H1 (cell line): ENCODE measurements around the gene CKS1B. TPM values are rescaled to one million over a fixed set of nuclear protein-coding genes. Genes with fewer than 3 reads are reported as not detected.

Experiments
- CTCF ChIA-PET: fragments of 300-600 bp; sonication (Branson Sonifier 250); formaldehyde crosslinking; loops from one replicate; lab custom pipeline; 2021; ENCODE audit not compliant: partially characterized antibody; lab: Charles Lee
- POLR2A ChIA-PET: fragments of 300-600 bp; sonication (Branson Sonifier 250); formaldehyde crosslinking; loops from one replicate; lab custom pipeline; 2021; ENCODE audit warnings: inconsistent platforms; ENCODE audit not compliant: partially characterized antibody; lab: Charles Lee
- DNase-seq, 2 experiments: peaks; one replicate each; pipeline versions ENCODE4 v3.0.0 to v3.0.0-alpha.2; 2010 to 2022; ENCODE audit warnings: low spot score in 2 of 2, low read depth in 1 of 2, mixed read lengths in 1 of 2
- FAIRE-seq: peaks from 2 replicates; lab custom pipeline; 2011; peaks lifted over from hg19 to GRCh38; lab: Jason Lieb, UNC
- H2AFZ ChIP-seq: 2 replicates; pipeline ENCODE4 v1.8.1; 2012; ENCODE audit warnings: low read length, inconsistent platforms
- H2AK5ac ChIP-seq: 2 replicates; pipeline ENCODE4 v1.6.1; 2013; ENCODE audit warnings: low read depth, low read length
- H2BK120ac ChIP-seq: replicated peaks from 2 replicates; pipeline ENCODE3; 2013; ENCODE audit warnings: low read depth, low read length, inconsistent platforms
- H2BK12ac ChIP-seq: 2 replicates; pipeline ENCODE4 v1.6.1; 2013; ENCODE audit warnings: low read depth, low read length
- H2BK15ac ChIP-seq: 2 replicates; pipeline ENCODE4 v1.6.1; 2013; ENCODE audit warnings: low read length
- H2BK20ac ChIP-seq: 2 replicates; pipeline ENCODE4 v1.6.1; 2013; ENCODE audit warnings: low read length
- H2BK5ac ChIP-seq: 2 replicates; pipeline ENCODE4 v1.6.1; 2013; ENCODE audit warnings: low read depth, low read length
- H3K14ac ChIP-seq: 2 replicates; pipeline ENCODE4 v1.6.1; 2013; ENCODE audit warnings: inconsistent platforms; ENCODE audit not compliant: insufficient read length
- H3K18ac ChIP-seq: 2 replicates; pipeline ENCODE4 v1.6.1; 2013; ENCODE audit warnings: low read length; ENCODE audit errors: extremely low read depth
- H3K23ac ChIP-seq: 2 replicates; pipeline ENCODE4 v1.6.1; 2013; ENCODE audit warnings: inconsistent platforms; ENCODE audit not compliant: insufficient read length
- H3K23me2 ChIP-seq: 2 replicates; pipeline ENCODE4 v1.6.1; 2013; ENCODE audit warnings: low read depth, low read length
- H3K27ac ChIP-seq: 2 replicates; pipeline ENCODE4 v1.6.1; 2011; ENCODE audit warnings: low read depth, low read length, inconsistent platforms
- H3K27me3 ChIP-seq, 4 experiments: replicated peaks in 1 of 4; 1 replicate in 1 of 4; 2 replicates in 3 of 4; pipeline versions ENCODE4 v1.6.1 to v1.8.1; 2011 to 2013; ENCODE audit warnings: low read length in 3 of 4, mild to moderate bottlenecking in 3 of 4, inconsistent platforms in 2 of 4, mixed read lengths in 2 of 4, moderate library complexity in 1 of 4; ENCODE audit not compliant: control insufficient read depth in 3 of 4, insufficient read depth in 3 of 4; ENCODE audit errors: extremely low read depth in 1 of 4
- H3K36me3 ChIP-seq, 4 experiments: 2 replicates each; pipeline versions ENCODE4 v1.6.1 to v1.8.1; 2011 to 2013; ENCODE audit warnings: mild to moderate bottlenecking in 4 of 4, low read length in 3 of 4, moderate library complexity in 2 of 4, control low read depth in 1 of 4, inconsistent platforms in 1 of 4; ENCODE audit not compliant: insufficient read depth in 4 of 4, control insufficient read depth in 2 of 4
- H3K4ac ChIP-seq: replicated peaks from 2 replicates; pipeline ENCODE3; 2013; ENCODE audit warnings: low read length, low read depth, mixed read lengths, inconsistent platforms; ENCODE audit not compliant: insufficient read length
- H3K4me1 ChIP-seq, 4 experiments: replicated peaks in 1 of 4; 1 replicate in 1 of 4; 2 replicates in 3 of 4; pipeline versions ENCODE4 v1.6.1 to v1.8.1; 2011 to 2013; ENCODE audit warnings: low read length in 3 of 4, inconsistent platforms in 2 of 4, mixed read lengths in 1 of 4; ENCODE audit not compliant: insufficient read depth in 4 of 4, control insufficient read depth in 3 of 4
- H3K4me2 ChIP-seq, 2 experiments: 2 replicates each; pipeline versions ENCODE4 v1.6.1 to v1.8.1; 2011 to 2013; ENCODE audit warnings: low read depth in 2 of 2, low read length in 2 of 2, control low read depth in 1 of 2, inconsistent platforms in 1 of 2, mild to moderate bottlenecking in 1 of 2; ENCODE audit not compliant: insufficient read depth in 1 of 2
- H3K4me3 ChIP-seq, 4 experiments: fragments of 200-600, 300-600 bp in 1 of 4; sonication (generic), shearing (Covaris generic), sonication (Bioruptor Twin) in 1 of 4; 2 replicates each; pipeline versions ENCODE4 v1.5.1 to v1.8.1; 2011 to 2016; ENCODE audit warnings: low read length in 4 of 4, low read depth in 3 of 4, control low read depth in 2 of 4, inconsistent platforms in 2 of 4, mild to moderate bottlenecking in 2 of 4, mixed read lengths in 1 of 4, moderate library complexity in 1 of 4; ENCODE audit not compliant: insufficient read depth in 2 of 4; ENCODE audit errors: extremely low read depth in 1 of 4
- H3K56ac ChIP-seq: replicated peaks from 2 replicates; pipeline ENCODE3; 2013; ENCODE audit warnings: low read depth, mild to moderate bottlenecking, mixed read lengths, low read length, inconsistent platforms; ENCODE audit not compliant: insufficient read length
- H3K79me1 ChIP-seq: 2 replicates; pipeline ENCODE4 v1.6.1; 2013; ENCODE audit warnings: low read depth, low read length, control low read depth
- H3K79me2 ChIP-seq, 2 experiments: 2 replicates each; pipeline versions ENCODE4 v1.6.1 to v1.8.1; 2012 to 2013; ENCODE audit warnings: low read length in 2 of 2, mild to moderate bottlenecking in 2 of 2, inconsistent platforms in 1 of 2; ENCODE audit not compliant: insufficient read depth in 2 of 2, control insufficient read depth in 1 of 2
- H3K9ac ChIP-seq, 4 experiments: replicated peaks in 1 of 4; 1 replicate in 1 of 4; 2 replicates in 3 of 4; pipeline versions ENCODE4 v1.6.1 to v1.8.1; 2011 to 2013; ENCODE audit warnings: low read depth in 3 of 4, low read length in 3 of 4, control low read depth in 2 of 4, mild to moderate bottlenecking in 2 of 4, moderate library complexity in 2 of 4, inconsistent platforms in 1 of 4; ENCODE audit errors: extremely low read depth in 1 of 4
- H3K9me3 ChIP-seq, 2 experiments: 2 replicates each; pipeline versions ENCODE4 v1.6.1 to v1.8.1; 2012 to 2013; ENCODE audit warnings: mild to moderate bottlenecking in 2 of 2, moderate library complexity in 2 of 2, control low read depth in 1 of 2, inconsistent platforms in 1 of 2, low read depth in 1 of 2, low read length in 1 of 2, mixed read lengths in 1 of 2; ENCODE audit not compliant: insufficient read depth in 2 of 2
- H4K20me1 ChIP-seq, 2 experiments: replicated peaks in 1 of 2; 2 replicates each; pipeline versions ENCODE3 to v1.8.1; 2011 to 2013; ENCODE audit warnings: inconsistent platforms in 2 of 2, low read length in 2 of 2, mild to moderate bottlenecking in 1 of 2; ENCODE audit not compliant: insufficient read depth in 2 of 2, control insufficient read depth in 1 of 2
- H4K5ac ChIP-seq: 2 replicates; pipeline ENCODE4 v1.6.1; 2013; ENCODE audit warnings: low read length, low read depth, mixed read lengths, inconsistent platforms; ENCODE audit not compliant: insufficient read length
- H4K8ac ChIP-seq: 2 replicates; pipeline ENCODE4 v1.8.0; 2013; ENCODE audit warnings: mild to moderate bottlenecking, moderate library complexity, low read length, inconsistent platforms; ENCODE audit not compliant: insufficient read depth; ENCODE audit errors: extremely low read depth
- H4K91ac ChIP-seq: replicated peaks from 2 replicates; pipeline ENCODE3; 2013; ENCODE audit warnings: low read length, mixed read lengths, inconsistent platforms; ENCODE audit not compliant: insufficient read length
- KDM5A ChIP-seq: fragments of 200-600 bp; IDR thresholded peaks from 2 replicates; pipeline ENCODE4 v1.7.1; 2012; ENCODE audit warnings: mild to moderate bottlenecking, low read length, inconsistent platforms, mixed read lengths
- POLR2A ChIP-seq, 2 experiments: IDR thresholded peaks; 1 replicate in 1 of 2; 2 replicates in 1 of 2; pipeline ENCODE4 v1.6.1; 2011; ENCODE audit warnings: low read depth in 2 of 2, low read length in 2 of 2, mild to moderate bottlenecking in 2 of 2; ENCODE audit errors: control extremely low read depth in 1 of 2
- SP4 ChIP-seq: IDR thresholded peaks from 2 replicates; pipeline ENCODE4 v1.6.1; 2012; ENCODE audit warnings: low read length, inconsistent platforms
- ZNF274 ChIP-seq: IDR thresholded peaks from 2 replicates; pipeline ENCODE4 v1.7.0; 2012; ENCODE audit warnings: low read length, borderline replicate concordance; ENCODE audit errors: extremely low read depth
- WGBS, 2 experiments: shearing (Covaris generic) in 1 of 2; methylation state at CpG; one replicate each; pipeline versions ENCODE4 v1.1.6 to v1.1.7; 2013 to 2015; ENCODE audit warnings: low lambda C conversion rate in 2 of 2, mixed read lengths in 2 of 2, inconsistent platforms in 1 of 2, low coverage in 1 of 2, missing lambda C conversion rate in 1 of 2; ENCODE audit not compliant: insufficient replicate concordance in 2 of 2, insufficient coverage in 1 of 2, insufficient read length in 1 of 2; ENCODE audit errors: extremely low coverage in 1 of 2, missing lambda C conversion rate in 1 of 2; 5-methylcytosine and 5-hydroxymethylcytosine counted together
- polyA plus RNA-seq, 7 experiments: library from polyadenylated mRNA; depleted of rRNA in 3 of 7; stranded (reverse) in 5 of 7; unstranded in 2 of 7; fragments of >200 nt in 5 of 7; fragments of 200-250 nt in 2 of 7; gene quantifications; 1 replicate in 5 of 7; 2 replicates in 1 of 7; 4 replicates in 1 of 7; pipeline versions ENCODE4 v1.2.1 to v1.2.3, GENCODE V29; 2011 to 2013; ENCODE audit warnings: missing spikeins in 2 of 7, mixed read lengths in 2 of 7
- total RNA-seq: library from RNA; stranded (reverse); fragmentation: NEBNext Ultra II Directional; extraction: Animal tissue kit (Norgen Biotek cat#: 25700); gene quantifications from 2 replicates; pipeline ENCODE4 v1.2.1, GENCODE V29; 2021
- TF ChIP-seq, protein P1 (sequence below): IDR thresholded peaks from 2 replicates; pipeline ENCODE4 v1.6.1; 2011; ENCODE audit warnings: low read depth, mild to moderate bottlenecking, low read length; ENCODE audit not compliant: insufficient read depth

The CKS1B gene
- total and polyA plus RNA-seq, 2 of the 8 experiments (the other 6 are each of a cell fraction or from before 2014, with no cell fraction given), result 294 to 1,025 TPM

DNA sequence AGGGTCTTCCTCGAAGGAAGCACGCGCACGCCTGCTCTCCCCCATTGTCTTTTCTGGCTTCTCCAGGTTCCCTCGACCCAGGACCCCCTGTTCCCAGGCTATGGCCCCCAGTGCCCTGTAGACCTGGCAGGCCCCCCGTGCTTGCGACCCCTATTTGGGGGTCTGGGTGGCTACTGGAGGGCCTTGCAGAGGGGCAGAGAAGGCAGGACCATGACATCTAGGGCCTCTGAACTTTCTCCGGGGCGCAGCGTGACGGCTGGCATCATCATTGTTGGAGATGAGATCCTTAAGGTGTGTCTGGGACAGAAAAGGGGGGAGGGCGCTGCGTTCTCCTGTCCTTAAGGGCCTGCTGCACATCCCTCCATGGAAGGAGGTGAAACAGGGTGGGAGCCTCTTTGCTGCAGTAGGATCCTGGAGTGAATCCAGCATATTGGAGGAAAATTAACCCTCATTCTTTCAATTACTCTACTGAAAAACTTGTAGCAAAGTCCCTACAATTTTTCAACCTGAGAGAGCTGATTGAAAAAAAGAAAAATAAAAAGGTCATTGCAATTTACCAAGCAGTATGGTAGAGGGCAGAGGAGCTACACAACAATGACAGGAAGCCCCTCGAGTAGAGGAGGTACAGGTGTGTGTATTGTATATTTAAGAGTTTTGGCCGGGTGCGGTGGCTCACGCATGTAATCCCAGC is 9.4 kb downstream of the CKS1B start:
- peak overlapping the region; percentile 82; the same call in 1 of the 2 replicates for H4K8ac ChIP-seq
- peak overlapping the region; percentile 78 to 97 (median 86) for H3K9ac ChIP-seq
- H2BK20ac ChIP-seq, result no peak overlapping the region
- no peak overlapping the region for H2BK120ac ChIP-seq
- no peaks in the 10 kb centered on the region for H3K9me3 ChIP-seq
- no peak overlapping the region for H3K23ac ChIP-seq
- no peak overlapping the region for H2AK5ac ChIP-seq
- H3K18ac ChIP-seq, result peak overlapping the region; percentile 34; the same call in 1 of the 2 replicates
- H3K56ac ChIP-seq, result no peak overlapping the region
- no peak overlapping the region for H2AFZ ChIP-seq
- peak overlapping the region; percentile 19; the same call in 1 of the 2 replicates for H2BK12ac ChIP-seq
- no peak overlapping the region for H3K4ac ChIP-seq
- H4K5ac ChIP-seq, result peak overlapping the region; percentile 7
- H3K4me2 ChIP-seq, result peak overlapping the region; percentile 86 to 93
- 21% methylated on average over 17 of the region's 17 CpGs; no CpG with 5 or more reads in 1 of the 2 experiments for WGBS, 2 experiments
- H3K14ac ChIP-seq, result no peak overlapping the region
- no peak overlapping the region for H2BK15ac ChIP-seq
- H3K27ac ChIP-seq, result peak overlapping the region; percentile 76
- H4K91ac ChIP-seq, result peak overlapping the region; percentile 22
- peaks cover 14% of the 10 kb centered on the region in 2 experiments for H4K20me1 ChIP-seq
- H3K79me2 ChIP-seq, result peaks cover 4 to 61% of the 10 kb centered on the region in 2 experiments
- no peak for DNase-seq
- peaks cover 4% of the 10 kb centered on the region; the same call in 1 of the 2 replicates for H3K79me1 ChIP-seq
- peaks cover 15 to 39% (median 30%) of the 10 kb centered on the region in 4 experiments for H3K36me3 ChIP-seq
- H2BK5ac ChIP-seq, result peak overlapping the region; percentile 86; the same call in 1 of the 2 replicates
- H3K23me2 ChIP-seq, result peaks cover 5% of the 10 kb centered on the region
- H3K4me3 ChIP-seq, result peak overlapping the region; percentile 87 to 99 (median 96)
- peaks cover 0 to 6% (median 2%) of the 10 kb centered on the region in 4 experiments; a peak in 3 of 7 replicates for H3K4me1 ChIP-seq
- CTCF ChIA-PET, result interaction anchor here (0.6 to 20.6 kb wide), 22 partner anchors 10 to 773 kb away, joined by 3 to 334 read pairs (median 4); partner anchors contain the start of genes LENEP, PBXIP1, PMVK and PYGO2
- TF ChIP-seq SP4 (no peak), ZNF274 (no peak), POLR2A (IDR thresholded peaks at IDR 0.05; ENCODE audit: control extremely low read depth in 1 of 2, low read depth in 2 of 2, low read length in 2 of 2) (peak in 1 of 2 experiments; percentile 63; a peak in 1 of 3 replicates), KDM5A (no peak)
- TF ChIP-seq, protein P1, sequence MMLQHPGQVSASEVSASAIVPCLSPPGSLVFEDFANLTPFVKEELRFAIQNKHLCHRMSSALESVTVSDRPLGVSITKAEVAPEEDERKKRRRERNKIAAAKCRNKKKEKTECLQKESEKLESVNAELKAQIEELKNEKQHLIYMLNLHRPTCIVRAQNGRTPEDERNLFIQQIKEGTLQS, result no peak
- TF ChIP-seq, all 59 proteins: peak for 1
- H3K27me3 ChIP-seq, result no peaks in the 10 kb centered on the region
- POLR2A ChIA-PET, result interaction anchor here (0.6 to 42.8 kb wide), 12 partner anchors 11 to 273 kb away, joined by 3 to 702 read pairs (median 8); partner anchors contain the start of genes CKS1B, EFNA4, LENEP and PBXIP1
- no peak for FAIRE-seq
